WTC11 (cell line): ENCODE measurements around the gene DNAJC8. TPM values are rescaled to one million over a fixed set of nuclear protein-coding genes. Genes with fewer than 3 reads are reported as not detected.

ENCODE experiments used
- ATAC-seq: fragments of 200-7000 bp; cut with Tn5 transposase; 2 replicates; pipeline ENCODE4 v1.10.0; 2021; ENCODE audit warnings: mild to moderate bottlenecking, moderate library complexity
- CTCF ChIA-PET: fragments of 300-600 bp; sonication (Branson Sonifier 250); formaldehyde crosslinking; loops from one replicate; lab custom pipeline; 2021; ENCODE audit warnings: antibody characterized with exemption; lab: Charles Lee
- POLR2A ChIA-PET: fragments of 350-600 bp; sonication (Branson Sonifier 250); formaldehyde crosslinking; loops from one replicate; lab custom pipeline; 2021; ENCODE audit warnings: antibody characterized with exemption; lab: Charles Lee
- DNase-seq: peaks from one replicate; pipeline ENCODE4 v3.0.0; 2021; ENCODE audit warnings: low spot score
- H3K27ac Mint-ChIP-seq: 2 replicates; pipeline ENCODE4 v1.8.0; 2021; ENCODE audit warnings: mixed read lengths
- H3K27me3 Mint-ChIP-seq: 2 replicates; pipeline ENCODE4 v1.8.0; 2021; ENCODE audit warnings: low read depth, mild to moderate bottlenecking, moderate library complexity, mixed read lengths
- H3K36me3 Mint-ChIP-seq: 2 replicates; pipeline ENCODE4 v1.8.0; 2021; ENCODE audit warnings: mixed read lengths
- H3K4me1 Mint-ChIP-seq: 2 replicates; pipeline ENCODE4 v1.8.0; 2022; ENCODE audit warnings: mixed read lengths
- H3K4me3 Mint-ChIP-seq: 2 replicates; pipeline ENCODE4 v1.8.0; 2021; ENCODE audit warnings: mild to moderate bottlenecking, moderate library complexity, mixed read lengths
- H3K9me3 Mint-ChIP-seq: 2 replicates; pipeline ENCODE4 v1.8.0; 2021; ENCODE audit warnings: mixed read lengths
- CBFB ChIP-seq: sonication (generic); formaldehyde crosslinking; IDR thresholded peaks from 2 replicates; pipeline ENCODE4 v1.8.1; 2022; ENCODE audit warnings: mild to moderate bottlenecking, low read depth, missing genetic modification reagents
- EMX1 ChIP-seq: fragments of 250-450 bp; sonication (Bioruptor Pico); IDR thresholded peaks from 2 replicates; pipeline ENCODE4 v1.8.0; 2021; ENCODE audit warnings: mild to moderate bottlenecking
- FOXK1 ChIP-seq: sonication (generic); formaldehyde crosslinking; IDR thresholded peaks from 2 replicates; pipeline ENCODE4 v1.8.0; 2022; ENCODE audit warnings: mild to moderate bottlenecking, moderate library complexity, missing genetic modification reagents
- FOXP1 ChIP-seq: sonication (generic); formaldehyde crosslinking; IDR thresholded peaks from 2 replicates; pipeline ENCODE4 v1.8.0; 2022; ENCODE audit warnings: missing genetic modification reagents, mild to moderate bottlenecking, moderate library complexity, borderline replicate concordance
- GABPB1 ChIP-seq: sonication (generic); formaldehyde crosslinking; IDR thresholded peaks from 2 replicates; pipeline ENCODE4 v1.8.1; 2023; ENCODE audit warnings: mild to moderate bottlenecking, missing genetic modification reagents
- IRF2 ChIP-seq: sonication (generic); formaldehyde crosslinking; IDR thresholded peaks from 2 replicates; pipeline ENCODE4 v1.8.0; 2022; ENCODE audit warnings: low read depth, missing genetic modification reagents, borderline replicate concordance
- JUN ChIP-seq: sonication (generic); formaldehyde crosslinking; IDR thresholded peaks from 2 replicates; pipeline ENCODE4 v1.8.0; 2023; ENCODE audit warnings: mild to moderate bottlenecking, missing genetic modification reagents
- MXD4 ChIP-seq: fragments of 250-450 bp; sonication (Bioruptor Pico); IDR thresholded peaks from 2 replicates; pipeline ENCODE4 v1.8.0; 2021; ENCODE audit warnings: mild to moderate bottlenecking, moderate library complexity, borderline replicate concordance
- MYBL2 ChIP-seq: sonication (generic); formaldehyde crosslinking; IDR thresholded peaks from 2 replicates; pipeline ENCODE4 v1.8.1; 2023; ENCODE audit warnings: mild to moderate bottlenecking, moderate library complexity, missing genetic modification reagents
- ZNF138 ChIP-seq: sonication (generic); formaldehyde crosslinking; conservative IDR thresholded peaks from 2 replicates; pipeline ENCODE4 v1.8.1; 2022; ENCODE audit warnings: mild to moderate bottlenecking, moderate library complexity, missing genetic modification reagents
- ZNF423 ChIP-seq: fragments of 250-450 bp; sonication (Bioruptor Pico); IDR thresholded peaks from 2 replicates; pipeline ENCODE4 v2.1.2; 2022; ENCODE audit warnings: mild to moderate bottlenecking, moderate library complexity
- total RNA-seq: library from RNA; stranded (reverse); gene quantifications from 3 replicates; pipeline ENCODE4 v1.2.3, GENCODE V29; 2021
- TF ChIP-seq, protein P1 (sequence below): fragments of 250-450 bp; sonication (Bioruptor Pico); IDR thresholded peaks from 2 replicates; pipeline ENCODE4 v2.1.2; 2022; ENCODE audit warnings: mild to moderate bottlenecking, moderate library complexity
- TF ChIP-seq, protein P2 (sequence below): sonication (generic); formaldehyde crosslinking; IDR thresholded peaks from 2 replicates; pipeline ENCODE4 v1.8.1; 2023; ENCODE audit warnings: mild to moderate bottlenecking, missing genetic modification reagents
- TF ChIP-seq, protein P3 (sequence below): sonication (generic); formaldehyde crosslinking; IDR thresholded peaks from 2 replicates; pipeline ENCODE4 v1.8.0; 2022; ENCODE audit warnings: mild to moderate bottlenecking, missing genetic modification reagents
- TF ChIP-seq, protein P4 (sequence below): sonication (generic); formaldehyde crosslinking; IDR thresholded peaks from 2 replicates; pipeline ENCODE4 v1.8.1; 2023; ENCODE audit warnings: mild to moderate bottlenecking, moderate library complexity, missing genetic modification reagents

DNAJC8 gene
- total RNA-seq, 1 experiment from 2014 or later: 112 TPM

DNA sequence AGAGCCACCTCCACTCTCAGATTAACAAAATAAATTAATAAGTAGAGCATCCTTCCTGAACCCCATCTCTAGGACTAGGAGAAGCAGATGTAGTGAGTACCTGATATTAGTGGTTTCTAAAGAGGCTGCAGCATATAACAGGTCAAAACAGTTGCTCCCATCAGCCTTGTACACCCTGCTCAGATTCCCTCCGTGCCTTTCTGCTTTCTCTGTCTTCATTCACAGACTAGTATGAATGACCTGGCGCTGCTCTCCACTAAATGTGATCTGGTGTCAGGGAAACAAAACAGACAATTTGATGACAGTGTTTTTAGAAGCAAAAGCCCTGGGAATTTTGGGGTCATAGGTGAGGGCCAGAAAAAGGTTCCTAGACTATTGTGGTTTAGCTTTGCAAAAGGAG, 34.8 kb upstream of the DNAJC8 start:
- Mint-ChIP-seq H3K27me3 (no peaks in the 10 kb centered on the region), H3K4me1 (peaks cover 41% of the 10 kb centered on the region), H3K9me3 (no peaks in the 10 kb centered on the region), H3K36me3 (peaks cover 16% of the 10 kb centered on the region), H3K27ac (peak overlapping the region; percentile 69), H3K4me3 (no peak overlapping the region)
- DNase-seq (no peak), ATAC-seq (no peak)
- POLR2A ChIA-PET: interaction anchor here (1.2 kb wide), 1 partner anchor 19 kb away, joined by 4 read pairs; no protein-coding TSS in a partner anchor
- CTCF ChIA-PET: interaction anchor here (0.6 to 3.4 kb wide), 3 partner anchors 19 to 142 kb away, joined by 3 to 29 read pairs (median 3); no protein-coding TSS in a partner anchor
- TF ChIP-seq FOXP1 (CRISPR knock-in tag): no peak
- no peak for TF ChIP-seq GABPB1
- no peak for TF ChIP-seq MYBL2

DNA sequence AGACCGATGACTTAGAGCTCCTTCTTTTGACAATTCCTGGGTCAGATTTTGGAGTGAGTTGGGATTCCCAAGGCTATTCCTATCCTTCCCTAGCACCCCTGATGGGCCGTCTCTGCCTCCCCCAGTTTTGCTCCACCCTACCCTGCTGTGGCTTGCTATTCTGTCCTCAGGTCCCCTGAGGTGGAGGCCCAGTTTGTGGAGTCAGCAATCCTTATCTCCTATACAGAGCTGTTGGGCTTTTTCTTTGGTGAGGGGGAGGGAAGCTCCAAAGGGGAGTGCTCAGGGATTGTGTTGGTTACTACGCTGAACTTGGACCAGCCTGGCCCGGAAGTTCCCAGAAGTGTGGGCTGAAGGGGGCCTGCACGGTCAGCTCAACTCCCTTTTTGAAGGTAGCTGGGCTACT, 34.1 kb upstream of the DNAJC8 start:
- ChIA-PET POLR2A (interaction anchor here (0.6 to 1.2 kb wide), 4 partner anchors 9 to 376 kb away, joined by 3 to 5 read pairs (median 4); no protein-coding TSS in a partner anchor), CTCF (interaction anchor here (0.6 to 3.4 kb wide), 5 partner anchors 18 to 479 kb away, joined by 3 to 29 read pairs (median 3); no protein-coding TSS in a partner anchor)
- Mint-ChIP-seq H3K27ac (peak overlapping the region; percentile 29), H3K9me3 (no peaks in the 10 kb centered on the region), H3K4me3 (no peak overlapping the region), H3K36me3 (peaks cover 13% of the 10 kb centered on the region), H3K4me1 (peaks cover 45% of the 10 kb centered on the region), H3K27me3 (no peaks in the 10 kb centered on the region)
- ATAC-seq (peak; percentile 30; the same call in 1 of the 2 replicates), DNase-seq (no peak)
- TF ChIP-seq ZNF138 (CRISPR knock-in tag) (no peak), FOXK1 (CRISPR knock-in tag) (no peak), EMX1 (CRISPR knock-in tag) (no peak), GABPB1 (no peak), IRF2 (CRISPR knock-in tag) (no peak), FOXP1 (CRISPR knock-in tag) (no peak)
- TF ChIP-seq, protein P1, sequence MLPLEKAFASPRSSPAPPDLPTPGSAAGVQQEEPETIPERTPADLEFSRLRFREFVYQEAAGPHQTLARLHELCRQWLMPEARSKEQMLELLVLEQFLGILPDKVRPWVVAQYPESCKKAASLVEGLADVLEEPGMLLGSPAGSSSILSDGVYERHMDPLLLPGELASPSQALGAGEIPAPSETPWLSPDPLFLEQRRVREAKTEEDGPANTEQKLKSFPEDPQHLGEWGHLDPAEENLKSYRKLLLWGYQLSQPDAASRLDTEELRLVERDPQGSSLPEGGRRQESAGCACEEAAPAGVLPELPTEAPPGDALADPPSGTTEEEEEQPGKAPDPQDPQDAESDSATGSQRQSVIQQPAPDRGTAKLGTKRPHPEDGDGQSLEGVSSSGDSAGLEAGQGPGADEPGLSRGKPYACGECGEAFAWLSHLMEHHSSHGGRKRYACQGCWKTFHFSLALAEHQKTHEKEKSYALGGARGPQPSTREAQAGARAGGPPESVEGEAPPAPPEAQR (CRISPR knock-in tag): no peak
- TF ChIP-seq, protein P2, sequence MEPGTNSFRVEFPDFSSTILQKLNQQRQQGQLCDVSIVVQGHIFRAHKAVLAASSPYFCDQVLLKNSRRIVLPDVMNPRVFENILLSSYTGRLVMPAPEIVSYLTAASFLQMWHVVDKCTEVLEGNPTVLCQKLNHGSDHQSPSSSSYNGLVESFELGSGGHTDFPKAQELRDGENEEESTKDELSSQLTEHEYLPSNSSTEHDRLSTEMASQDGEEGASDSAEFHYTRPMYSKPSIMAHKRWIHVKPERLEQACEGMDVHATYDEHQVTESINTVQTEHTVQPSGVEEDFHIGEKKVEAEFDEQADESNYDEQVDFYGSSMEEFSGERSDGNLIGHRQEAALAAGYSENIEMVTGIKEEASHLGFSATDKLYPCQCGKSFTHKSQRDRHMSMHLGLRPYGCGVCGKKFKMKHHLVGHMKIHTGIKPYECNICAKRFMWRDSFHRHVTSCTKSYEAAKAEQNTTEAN (CRISPR knock-in tag): no peak

DNA sequence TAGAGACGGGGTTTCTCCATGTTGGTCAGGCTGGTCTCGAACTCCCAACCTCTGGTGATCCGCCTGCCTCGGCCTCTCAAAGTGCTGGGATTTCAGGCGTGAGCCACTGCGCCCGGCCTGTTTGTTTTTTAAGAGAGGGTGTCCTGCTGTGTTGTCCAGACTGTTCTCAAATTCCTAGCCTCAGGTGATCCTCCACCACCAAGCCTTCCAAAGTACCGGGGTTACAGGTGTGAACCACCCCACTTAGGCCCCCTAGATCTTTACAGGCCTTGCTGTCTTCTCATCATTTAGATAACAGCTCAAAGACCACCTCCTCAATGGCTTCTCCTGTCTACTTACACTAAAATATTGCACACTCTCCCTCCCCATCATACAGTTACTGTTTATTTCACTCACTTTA, 32.7 kb upstream of the DNAJC8 start:
- TF ChIP-seq MXD4 (CRISPR knock-in tag): no peak
- Mint-ChIP-seq H3K36me3 (peaks cover 10% of the 10 kb centered on the region), H3K27ac (peak overlapping the region; percentile 82), H3K4me1 (peaks cover 54% of the 10 kb centered on the region), H3K27me3 (no peaks in the 10 kb centered on the region), H3K4me3 (peak overlapping the region; percentile 43), H3K9me3 (no peaks in the 10 kb centered on the region)
- ATAC-seq (no peak), DNase-seq (no peak)
- POLR2A ChIA-PET: interaction anchor here (1.2 kb wide), 1 partner anchor 17 kb away, joined by 5 read pairs; no protein-coding TSS in a partner anchor
- CTCF ChIA-PET: interaction anchor here (0.9 to 3.4 kb wide), 2 partner anchors 17 to 94 kb away, joined by 3 to 29 read pairs; no protein-coding TSS in a partner anchor

DNA sequence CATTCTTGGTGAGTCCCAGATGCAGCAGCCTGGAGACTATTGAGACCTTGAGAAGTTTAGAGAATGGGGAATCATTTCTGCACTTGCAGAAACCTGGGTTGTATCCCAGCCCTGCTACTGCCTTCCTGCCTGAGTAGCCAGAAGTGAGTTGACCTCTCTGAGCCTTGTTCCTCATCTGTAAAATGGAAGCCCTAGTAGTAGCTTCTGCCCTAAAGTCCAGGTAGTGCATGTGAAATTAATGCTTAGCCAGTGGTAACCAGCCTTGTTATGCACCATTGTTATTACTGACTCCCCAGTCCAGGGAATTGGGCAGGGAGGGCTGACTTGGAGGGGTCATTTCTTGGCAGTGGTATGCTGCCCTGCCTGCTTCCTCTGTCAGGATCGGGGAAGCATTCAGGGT, 32.1 kb upstream of the DNAJC8 start:
- DNase-seq: no peak
- H3K4me1 Mint-ChIP-seq: peaks cover 55% of the 10 kb centered on the region
- ChIA-PET POLR2A (interaction anchor here (0.7 to 1.2 kb wide), 2 partner anchors 17 to 24 kb away, joined by 3 to 5 read pairs; no protein-coding TSS in a partner anchor), CTCF (interaction anchor here (1.3 to 3.4 kb wide), 2 partner anchors 9 to 16 kb away, joined by 3 to 29 read pairs; no protein-coding TSS in a partner anchor)
- H3K27ac Mint-ChIP-seq: peak overlapping the region; percentile 82
- H3K27me3 Mint-ChIP-seq: no peaks in the 10 kb centered on the region
- peaks cover 7% of the 10 kb centered on the region for H3K36me3 Mint-ChIP-seq
- ATAC-seq: no peak
- no peak overlapping the region for H3K4me3 Mint-ChIP-seq
- TF ChIP-seq ZNF423 (CRISPR knock-in tag) (no peak), CBFB (CRISPR knock-in tag) (no peak), JUN (CRISPR knock-in tag) (no peak)
- TF ChIP-seq, protein P3, sequence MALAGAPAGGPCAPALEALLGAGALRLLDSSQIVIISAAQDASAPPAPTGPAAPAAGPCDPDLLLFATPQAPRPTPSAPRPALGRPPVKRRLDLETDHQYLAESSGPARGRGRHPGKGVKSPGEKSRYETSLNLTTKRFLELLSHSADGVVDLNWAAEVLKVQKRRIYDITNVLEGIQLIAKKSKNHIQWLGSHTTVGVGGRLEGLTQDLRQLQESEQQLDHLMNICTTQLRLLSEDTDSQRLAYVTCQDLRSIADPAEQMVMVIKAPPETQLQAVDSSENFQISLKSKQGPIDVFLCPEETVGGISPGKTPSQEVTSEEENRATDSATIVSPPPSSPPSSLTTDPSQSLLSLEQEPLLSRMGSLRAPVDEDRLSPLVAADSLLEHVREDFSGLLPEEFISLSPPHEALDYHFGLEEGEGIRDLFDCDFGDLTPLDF (CRISPR knock-in tag): no peak
- TF ChIP-seq, protein P4, sequence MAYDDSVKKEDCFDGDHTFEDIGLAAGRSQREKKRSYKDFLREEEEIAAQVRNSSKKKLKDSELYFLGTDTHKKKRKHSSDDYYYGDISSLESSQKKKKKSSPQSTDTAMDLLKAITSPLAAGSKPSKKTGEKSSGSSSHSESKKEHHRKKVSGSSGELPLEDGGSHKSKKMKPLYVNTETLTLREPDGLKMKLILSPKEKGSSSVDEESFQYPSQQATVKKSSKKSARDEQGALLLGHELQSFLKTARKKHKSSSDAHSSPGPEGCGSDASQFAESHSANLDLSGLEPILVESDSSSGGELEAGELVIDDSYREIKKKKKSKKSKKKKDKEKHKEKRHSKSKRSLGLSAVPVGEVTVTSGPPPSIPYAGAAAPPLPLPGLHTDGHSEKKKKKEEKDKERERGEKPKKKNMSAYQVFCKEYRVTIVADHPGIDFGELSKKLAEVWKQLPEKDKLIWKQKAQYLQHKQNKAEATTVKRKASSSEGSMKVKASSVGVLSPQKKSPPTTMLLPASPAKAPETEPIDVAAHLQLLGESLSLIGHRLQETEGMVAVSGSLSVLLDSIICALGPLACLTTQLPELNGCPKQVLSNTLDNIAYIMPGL (CRISPR knock-in tag): no peak
- no peaks in the 10 kb centered on the region for H3K9me3 Mint-ChIP-seq
